Measurements from ENCODE around the gene STK38L.

DNA sequence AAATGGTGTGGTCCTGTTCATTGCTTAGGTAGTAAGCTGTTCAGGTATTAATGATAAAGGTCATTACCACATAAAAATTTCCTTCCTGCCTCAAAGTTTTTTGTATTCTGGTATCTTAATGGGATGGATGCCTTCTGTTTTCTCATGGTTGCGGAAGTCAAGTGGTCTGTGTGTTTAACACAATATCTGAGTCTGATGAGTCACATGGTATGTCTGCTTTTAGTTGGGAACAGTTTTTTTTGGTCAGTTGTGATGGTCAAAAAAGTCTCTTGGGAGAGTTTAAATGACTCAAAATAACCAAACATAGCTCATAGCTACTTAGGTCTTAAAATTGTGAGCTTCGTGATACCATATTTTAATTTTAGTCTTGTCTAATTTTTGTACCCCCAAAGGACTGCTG lies 40.7 kb downstream of the STK38L start:
- TF ChIP-seq, protein P1, sequence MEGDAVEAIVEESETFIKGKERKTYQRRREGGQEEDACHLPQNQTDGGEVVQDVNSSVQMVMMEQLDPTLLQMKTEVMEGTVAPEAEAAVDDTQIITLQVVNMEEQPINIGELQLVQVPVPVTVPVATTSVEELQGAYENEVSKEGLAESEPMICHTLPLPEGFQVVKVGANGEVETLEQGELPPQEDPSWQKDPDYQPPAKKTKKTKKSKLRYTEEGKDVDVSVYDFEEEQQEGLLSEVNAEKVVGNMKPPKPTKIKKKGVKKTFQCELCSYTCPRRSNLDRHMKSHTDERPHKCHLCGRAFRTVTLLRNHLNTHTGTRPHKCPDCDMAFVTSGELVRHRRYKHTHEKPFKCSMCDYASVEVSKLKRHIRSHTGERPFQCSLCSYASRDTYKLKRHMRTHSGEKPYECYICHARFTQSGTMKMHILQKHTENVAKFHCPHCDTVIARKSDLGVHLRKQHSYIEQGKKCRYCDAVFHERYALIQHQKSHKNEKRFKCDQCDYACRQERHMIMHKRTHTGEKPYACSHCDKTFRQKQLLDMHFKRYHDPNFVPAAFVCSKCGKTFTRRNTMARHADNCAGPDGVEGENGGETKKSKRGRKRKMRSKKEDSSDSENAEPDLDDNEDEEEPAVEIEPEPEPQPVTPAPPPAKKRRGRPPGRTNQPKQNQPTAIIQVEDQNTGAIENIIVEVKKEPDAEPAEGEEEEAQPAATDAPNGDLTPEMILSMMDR (IDR thresholded peaks at IDR 0.05): no peak
- no peak for TF ChIP-seq POLR2A (IDR thresholded peaks at IDR 0.05)

Data from testis (tissue), 2 donors.